ENCODE data around the gene FGF8. TPM values are rescaled to one million over a fixed set of nuclear protein-coding genes. Genes with fewer than 3 reads are reported as not detected.

The FGF8 gene
- total RNA-seq, 2 donors from 2014 or later, result 13.3 to 46.5 TPM

GRCh38 chr10:101785801-101786200, 9.9 kb upstream of the FGF8 start:
- H3K9me3 Mint-ChIP-seq, result no peaks in the 10 kb centered on the region
- peaks cover 49% of the 10 kb centered on the region for H3K36me3 Mint-ChIP-seq (ENCODE audit: low read depth)
- H3K27ac ChIP-seq (ENCODE audit: low read depth, low read length), result no peak overlapping the region
- H3K4me3 ChIP-seq (ENCODE audit: low read length), result no peak overlapping the region
- H3K4me1 Mint-ChIP-seq, result peaks cover 29% of the 10 kb centered on the region
- no peaks in the 10 kb centered on the region for H3K4me1 ChIP-seq (ENCODE audit: control insufficient read depth, insufficient read depth, low read length)
- no peaks in the 10 kb centered on the region for H3K27me3 Mint-ChIP-seq (ENCODE audit: insufficient read depth)
- H3K27me3 ChIP-seq (ENCODE audit: control insufficient read depth, insufficient read depth, low read length, poor library complexity, severe bottlenecking), result no peaks in the 10 kb centered on the region
- H3K9ac ChIP-seq (ENCODE audit: extremely low read depth, low read length, poor library complexity, severe bottlenecking), result no peak overlapping the region
- peaks cover 76% of the 10 kb centered on the region for H3K36me3 ChIP-seq (ENCODE audit: control insufficient read depth, insufficient read depth, low read length)
- H3K4me3 Mint-ChIP-seq, result no peak overlapping the region
- TF ChIP-seq, protein P1, sequence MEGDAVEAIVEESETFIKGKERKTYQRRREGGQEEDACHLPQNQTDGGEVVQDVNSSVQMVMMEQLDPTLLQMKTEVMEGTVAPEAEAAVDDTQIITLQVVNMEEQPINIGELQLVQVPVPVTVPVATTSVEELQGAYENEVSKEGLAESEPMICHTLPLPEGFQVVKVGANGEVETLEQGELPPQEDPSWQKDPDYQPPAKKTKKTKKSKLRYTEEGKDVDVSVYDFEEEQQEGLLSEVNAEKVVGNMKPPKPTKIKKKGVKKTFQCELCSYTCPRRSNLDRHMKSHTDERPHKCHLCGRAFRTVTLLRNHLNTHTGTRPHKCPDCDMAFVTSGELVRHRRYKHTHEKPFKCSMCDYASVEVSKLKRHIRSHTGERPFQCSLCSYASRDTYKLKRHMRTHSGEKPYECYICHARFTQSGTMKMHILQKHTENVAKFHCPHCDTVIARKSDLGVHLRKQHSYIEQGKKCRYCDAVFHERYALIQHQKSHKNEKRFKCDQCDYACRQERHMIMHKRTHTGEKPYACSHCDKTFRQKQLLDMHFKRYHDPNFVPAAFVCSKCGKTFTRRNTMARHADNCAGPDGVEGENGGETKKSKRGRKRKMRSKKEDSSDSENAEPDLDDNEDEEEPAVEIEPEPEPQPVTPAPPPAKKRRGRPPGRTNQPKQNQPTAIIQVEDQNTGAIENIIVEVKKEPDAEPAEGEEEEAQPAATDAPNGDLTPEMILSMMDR (conservative IDR thresholded peaks at IDR 0.05), result no peak
- peak overlapping the region; percentile 50 for H3K27ac Mint-ChIP-seq
- WGBS, 2 experiments (ENCODE audit: insufficient coverage in 1 of 2, insufficient read length in 1 of 2), result 91 to 100% methylated on average over 2 of the region's 2 CpGs
- DNase-seq, result no peak
- no peaks in the 10 kb centered on the region for H3K9me3 ChIP-seq (ENCODE audit: control insufficient read depth, low read length)

- H3K4me1 Mint-ChIP-seq, result peaks cover 35% of the 10 kb centered on the region
- H3K27ac ChIP-seq (ENCODE audit: low read depth, low read length), result no peak overlapping the region
- WGBS, 2 experiments (ENCODE audit: insufficient coverage in 1 of 2, insufficient read length in 1 of 2), result 80 to 91% methylated on average over 1 to 2 of the region's 2 CpGs
- H3K36me3 Mint-ChIP-seq (ENCODE audit: low read depth), result peaks cover 39% of the 10 kb centered on the region
- H3K9ac ChIP-seq (ENCODE audit: extremely low read depth, low read length, poor library complexity, severe bottlenecking), result no peak overlapping the region
- H3K4me3 Mint-ChIP-seq, result no peak overlapping the region
- TF ChIP-seq, protein P1 (conservative IDR thresholded peaks at IDR 0.05), result no peak
- no peaks in the 10 kb centered on the region for H3K27me3 Mint-ChIP-seq (ENCODE audit: insufficient read depth)
- no peaks in the 10 kb centered on the region for H3K27me3 ChIP-seq (ENCODE audit: control insufficient read depth, insufficient read depth, low read length, poor library complexity, severe bottlenecking)
- H3K4me1 ChIP-seq (ENCODE audit: control insufficient read depth, insufficient read depth, low read length), result peaks cover 8% of the 10 kb centered on the region
- peaks cover 70% of the 10 kb centered on the region for H3K36me3 ChIP-seq (ENCODE audit: control insufficient read depth, insufficient read depth, low read length)
- no peaks in the 10 kb centered on the region for H3K9me3 Mint-ChIP-seq
- peak overlapping the region; percentile 90 for H3K4me3 ChIP-seq (ENCODE audit: low read length)
- peak overlapping the region; percentile 97 for H3K27ac Mint-ChIP-seq
- no peaks in the 10 kb centered on the region for H3K9me3 ChIP-seq (ENCODE audit: control insufficient read depth, low read length)
- no peak for DNase-seq
These were observed 8.6 kb upstream of the FGF8 start for GRCh38 chr10:101784558-101784957.

GRCh38 chr10:101783736-101784118, 7.8 kb upstream of the FGF8 start:
- Histone ChIP-seq H3K9ac (ENCODE audit: extremely low read depth, low read length, poor library complexity, severe bottlenecking) (peak overlapping the region; percentile 86), H3K36me3 (ENCODE audit: control insufficient read depth, insufficient read depth, low read length) (peaks cover 61% of the 10 kb centered on the region), H3K4me1 (ENCODE audit: control insufficient read depth, insufficient read depth, low read length) (peaks cover 8% of the 10 kb centered on the region), H3K27me3 (ENCODE audit: control insufficient read depth, insufficient read depth, low read length, poor library complexity, severe bottlenecking) (no peaks in the 10 kb centered on the region), H3K9me3 (ENCODE audit: control insufficient read depth, low read length) (no peaks in the 10 kb centered on the region), H3K27ac (ENCODE audit: low read depth, low read length) (peak overlapping the region; percentile 6), H3K4me3 (ENCODE audit: low read length) (peak overlapping the region; percentile 90)
- DNase-seq, result peak; percentile 67
- WGBS, 2 experiments (ENCODE audit: insufficient coverage in 1 of 2, insufficient read length in 1 of 2), result 72 to 77% methylated on average over 10 of the region's 10 CpGs
- Mint-ChIP-seq H3K4me3 (peak overlapping the region; percentile 99), H3K4me1 (peaks cover 39% of the 10 kb centered on the region), H3K27me3 (ENCODE audit: insufficient read depth) (no peaks in the 10 kb centered on the region), H3K36me3 (ENCODE audit: low read depth) (peaks cover 33% of the 10 kb centered on the region), H3K9me3 (no peaks in the 10 kb centered on the region), H3K27ac (peak overlapping the region; percentile 97)
- TF ChIP-seq, protein P1 (conservative IDR thresholded peaks at IDR 0.05), result no peak
